Measurements from ENCODE around the gene GDF11.

DNA sequence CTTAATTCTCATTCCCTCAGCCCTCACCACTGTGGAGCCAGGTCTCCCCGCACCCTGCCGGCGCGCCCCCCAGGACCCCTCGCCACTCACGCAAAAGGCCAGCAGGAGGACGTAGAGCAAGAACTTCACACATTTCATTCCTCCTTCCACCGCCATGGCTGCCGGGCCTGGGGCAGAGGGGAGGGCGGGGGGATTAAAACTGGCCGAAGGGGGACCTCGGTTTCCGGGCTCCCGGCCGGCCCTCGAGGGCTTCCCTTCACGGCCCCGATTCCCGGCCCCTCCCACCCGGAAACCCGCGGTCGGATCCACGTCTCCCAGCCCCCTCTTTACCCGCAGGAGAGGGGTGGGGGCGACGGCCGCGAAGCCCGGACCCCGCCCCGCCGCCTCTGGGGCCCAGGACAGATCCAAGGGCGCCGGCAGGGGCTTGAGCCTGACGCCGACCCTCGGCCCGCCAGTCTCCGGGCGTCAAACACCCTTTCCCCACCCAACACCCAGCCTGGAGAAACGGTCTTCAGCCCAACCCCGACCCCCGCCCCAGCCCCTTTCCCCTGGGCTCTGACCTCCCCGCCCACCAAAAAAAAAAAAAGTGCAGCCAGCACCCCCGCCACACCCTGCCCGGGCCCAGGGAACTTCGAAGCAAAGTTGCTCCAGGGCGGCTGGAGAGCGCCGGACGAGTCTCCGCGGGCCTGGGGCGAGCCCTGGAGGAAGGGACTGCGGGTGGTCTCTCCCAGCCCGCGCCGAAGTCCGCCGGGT, 14.6 kb upstream of the GDF11 start:
- TF ChIP-seq, protein P1, sequence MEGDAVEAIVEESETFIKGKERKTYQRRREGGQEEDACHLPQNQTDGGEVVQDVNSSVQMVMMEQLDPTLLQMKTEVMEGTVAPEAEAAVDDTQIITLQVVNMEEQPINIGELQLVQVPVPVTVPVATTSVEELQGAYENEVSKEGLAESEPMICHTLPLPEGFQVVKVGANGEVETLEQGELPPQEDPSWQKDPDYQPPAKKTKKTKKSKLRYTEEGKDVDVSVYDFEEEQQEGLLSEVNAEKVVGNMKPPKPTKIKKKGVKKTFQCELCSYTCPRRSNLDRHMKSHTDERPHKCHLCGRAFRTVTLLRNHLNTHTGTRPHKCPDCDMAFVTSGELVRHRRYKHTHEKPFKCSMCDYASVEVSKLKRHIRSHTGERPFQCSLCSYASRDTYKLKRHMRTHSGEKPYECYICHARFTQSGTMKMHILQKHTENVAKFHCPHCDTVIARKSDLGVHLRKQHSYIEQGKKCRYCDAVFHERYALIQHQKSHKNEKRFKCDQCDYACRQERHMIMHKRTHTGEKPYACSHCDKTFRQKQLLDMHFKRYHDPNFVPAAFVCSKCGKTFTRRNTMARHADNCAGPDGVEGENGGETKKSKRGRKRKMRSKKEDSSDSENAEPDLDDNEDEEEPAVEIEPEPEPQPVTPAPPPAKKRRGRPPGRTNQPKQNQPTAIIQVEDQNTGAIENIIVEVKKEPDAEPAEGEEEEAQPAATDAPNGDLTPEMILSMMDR (tag by site-specific recombination; IDR thresholded peaks at IDR 0.05), result 0 out of 2 replicates have a peak, but pooled peaks have one; percentile 12
- TF ChIP-seq, protein P2, sequence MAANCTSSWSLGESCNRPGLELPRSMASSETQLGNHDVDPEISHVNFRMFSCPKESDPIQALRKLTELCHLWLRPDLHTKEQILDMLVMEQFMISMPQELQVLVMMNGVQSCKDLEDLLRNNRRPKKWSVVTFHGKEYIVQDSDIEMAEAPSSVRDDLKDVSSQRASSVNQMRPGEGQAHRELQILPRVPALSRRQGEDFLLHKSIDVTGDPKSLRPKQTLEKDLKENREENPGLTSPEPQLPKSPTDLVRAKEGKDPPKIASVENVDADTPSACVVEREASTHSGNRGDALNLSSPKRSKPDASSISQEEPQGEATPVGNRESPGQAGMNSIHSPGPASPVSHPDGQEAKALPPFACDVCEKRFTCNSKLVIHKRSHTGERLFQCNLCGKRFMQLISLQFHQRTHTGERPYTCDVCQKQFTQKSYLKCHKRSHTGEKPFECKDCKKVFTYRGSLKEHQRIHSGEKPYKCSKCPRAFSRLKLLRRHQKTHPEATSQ (tag by site-specific recombination; IDR thresholded peaks at IDR 0.05), result no peak
- TF ChIP-seq YY1 (tag by site-specific recombination; IDR thresholded peaks at IDR 0.05) (0 out of 2 replicates have a peak, but pooled peaks have one; percentile 23), BCL11A (tag by site-specific recombination; IDR thresholded peaks at IDR 0.05; ENCODE audit: low read depth) (no peak), SETDB1 (IDR thresholded peaks at IDR 0.05; ENCODE audit: insufficient read length, low read length) (no peak), ZNF423 (tag by site-specific recombination; IDR thresholded peaks at IDR 0.05) (no peak), MYNN (tag by site-specific recombination; IDR thresholded peaks at IDR 0.05; ENCODE audit: borderline replicate concordance) (no peak)
- TF ChIP-seq, protein P3, sequence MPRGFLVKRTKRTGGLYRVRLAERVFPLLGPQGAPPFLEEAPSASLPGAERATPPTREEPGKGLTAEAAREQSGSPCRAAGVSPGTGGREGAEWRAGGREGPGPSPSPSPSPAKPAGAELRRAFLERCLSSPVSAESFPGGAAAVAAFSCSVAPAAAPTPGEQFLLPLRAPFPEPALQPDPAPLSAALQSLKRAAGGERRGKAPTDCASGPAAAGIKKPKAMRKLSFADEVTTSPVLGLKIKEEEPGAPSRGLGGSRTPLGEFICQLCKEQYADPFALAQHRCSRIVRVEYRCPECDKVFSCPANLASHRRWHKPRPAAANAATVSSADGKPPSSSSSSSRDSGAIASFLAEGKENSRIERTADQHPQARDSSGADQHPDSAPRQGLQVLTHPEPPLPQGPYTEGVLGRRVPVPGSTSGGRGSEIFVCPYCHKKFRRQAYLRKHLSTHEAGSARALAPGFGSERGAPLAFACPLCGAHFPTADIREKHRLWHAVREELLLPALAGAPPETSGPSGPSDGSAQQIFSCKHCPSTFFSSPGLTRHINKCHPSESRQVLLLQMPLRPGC (tag by site-specific recombination; IDR thresholded peaks at IDR 0.05), result no peak
- TF ChIP-seq, protein P4, sequence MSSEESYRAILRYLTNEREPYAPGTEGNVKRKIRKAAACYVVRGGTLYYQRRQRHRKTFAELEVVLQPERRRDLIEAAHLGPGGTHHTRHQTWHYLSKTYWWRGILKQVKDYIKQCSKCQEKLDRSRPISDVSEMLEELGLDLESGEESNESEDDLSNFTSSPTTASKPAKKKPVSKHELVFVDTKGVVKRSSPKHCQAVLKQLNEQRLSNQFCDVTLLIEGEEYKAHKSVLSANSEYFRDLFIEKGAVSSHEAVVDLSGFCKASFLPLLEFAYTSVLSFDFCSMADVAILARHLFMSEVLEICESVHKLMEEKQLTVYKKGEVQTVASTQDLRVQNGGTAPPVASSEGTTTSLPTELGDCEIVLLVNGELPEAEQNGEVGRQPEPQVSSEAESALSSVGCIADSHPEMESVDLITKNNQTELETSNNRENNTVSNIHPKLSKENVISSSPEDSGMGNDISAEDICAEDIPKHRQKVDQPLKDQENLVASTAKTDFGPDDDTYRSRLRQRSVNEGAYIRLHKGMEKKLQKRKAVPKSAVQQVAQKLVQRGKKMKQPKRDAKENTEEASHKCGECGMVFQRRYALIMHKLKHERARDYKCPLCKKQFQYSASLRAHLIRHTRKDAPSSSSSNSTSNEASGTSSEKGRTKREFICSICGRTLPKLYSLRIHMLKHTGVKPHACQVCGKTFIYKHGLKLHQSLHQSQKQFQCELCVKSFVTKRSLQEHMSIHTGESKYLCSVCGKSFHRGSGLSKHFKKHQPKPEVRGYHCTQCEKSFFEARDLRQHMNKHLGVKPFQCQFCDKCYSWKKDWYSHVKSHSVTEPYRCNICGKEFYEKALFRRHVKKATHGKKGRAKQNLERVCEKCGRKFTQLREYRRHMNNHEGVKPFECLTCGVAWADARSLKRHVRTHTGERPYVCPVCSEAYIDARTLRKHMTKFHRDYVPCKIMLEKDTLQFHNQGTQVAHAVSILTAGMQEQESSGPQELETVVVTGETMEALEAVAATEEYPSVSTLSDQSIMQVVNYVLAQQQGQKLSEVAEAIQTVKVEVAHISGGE (tag by site-specific recombination; conservative IDR thresholded peaks at IDR 0.05; ENCODE audit: low read depth), result peak; percentile 36; the same call in 1 of the 2 replicates
